HG02885 (cell line): ENCODE data around the gene LAMC2.
"Not testable (repeated sequence)": the region's sequence is repeated elsewhere in the genome, so short reads cannot be mapped to it uniquely, and the experiment has no call there.

Experiments used
- ATAC-seq: cut with Tn5 transposase; IDR thresholded peaks from one replicate; pipeline ENCODE4 v1.9.1; 2021; ENCODE audit warnings: mild to moderate bottlenecking; ENCODE audit not compliant: unreplicated experiment, poor library complexity

Gene LAMC2

GRCh38 chr1:183234660-183235476, 48.8 kb downstream of the LAMC2 start:
- ATAC-seq, result no peak

- no peak for ATAC-seq
Observed at GRCh38 chr1:183235503-183235902, 49.4 kb downstream of the LAMC2 start.

- ATAC-seq, result no peak
Observed at GRCh38 chr1:183236158-183236725, 50.2 kb downstream of the LAMC2 start.

- no peak for ATAC-seq
Observed at GRCh38 chr1:183237046-183237445, 51.0 kb downstream of the LAMC2 start.

- ATAC-seq, result no peak
Observed at GRCh38 chr1:183238071-183238470, 52.0 kb downstream of the LAMC2 start.

GRCh38 chr1:183239220-183239742, 53.2 kb downstream of the LAMC2 start:
- no peak for ATAC-seq

- no peak for ATAC-seq
Observed at GRCh38 chr1:183239793-183240525, 53.9 kb downstream of the LAMC2 start.

- no peak for ATAC-seq
Observed at GRCh38 chr1:183240526-183240825, 54.4 kb downstream of the LAMC2 start.

GRCh38 chr1:183240853-183241252, 54.8 kb downstream of the LAMC2 start:
- ATAC-seq, result not testable (repeated sequence)

GRCh38 chr1:183241471-183241870, 55.4 kb downstream of the LAMC2 start:
- no peak for ATAC-seq

GRCh38 chr1:183242556-183242955, 56.5 kb downstream of the LAMC2 start:
- ATAC-seq, result no peak

- no peak for ATAC-seq
Observed at GRCh38 chr1:183243161-183244050, 57.3 kb downstream of the LAMC2 start.

- ATAC-seq, result no peak
Observed at GRCh38 chr1:183244466-183244865, 58.4 kb downstream of the LAMC2 start.

- ATAC-seq, result no peak
Observed at GRCh38 chr1:183245357-183245756, 59.3 kb downstream of the LAMC2 start.

- no peak for ATAC-seq
Observed at GRCh38 chr1:183246436-183246835, 60.4 kb downstream of the LAMC2 start.

GRCh38 chr1:183247066-183247465, 61.0 kb downstream of the LAMC2 start:
- ATAC-seq, result no peak

- no peak for ATAC-seq
Observed at GRCh38 chr1:183247484-183247883, 61.4 kb downstream of the LAMC2 start.

- ATAC-seq, result no peak
Observed at GRCh38 chr1:183247931-183248330, 61.9 kb downstream of the LAMC2 start.

GRCh38 chr1:183248989-183249691, 63.1 kb downstream of the LAMC2 start:
- ATAC-seq, result no peak
